K562 treated with DMSO at 1 percent for 12 hours (cell line): Measurements from ENCODE around the gene CES4A. TPM values are rescaled to one million over a fixed set of nuclear protein-coding genes. Genes with fewer than 3 reads are reported as not detected.

Experiments used
- total RNA-seq: library from RNA; unstranded; fragments of 300-600 nt; gene quantifications from 2 replicates; pipeline ENCODE4 v1.2.3, GENCODE V29; 2022; ENCODE audit not compliant: insufficient read depth

The CES4A gene
- not detected in 2 replicates for total RNA-seq

GRCh38 chr16:66988197-66988788 lies at the start of gene CES4A:
Gene CES4A (plus strand): TSS chr16:66988589. CDS start chr16:66988773, 184 bp downstream.

GRCh38 chr16:66961065-66961744 lies 27.2 kb upstream of the CES4A start, which contains the start of gene CES3:
Gene CES3 (plus strand): TSS chr16:66961266. CDS start chr16:66961308, 42 bp downstream.

GRCh38 chr16:67028696-67029253 lies 40.4 kb downstream of the CES4A start, which contains the start of gene CBFB:
Gene CBFB (plus strand): TSS chr16:67029149. CDS start chr16:67029408, 259 bp downstream.

Other genes with a start within 250 kb of the CES4A start
- gene DYNC1LI2, start 237.0 kb upstream of the CES4A start, total RNA-seq: 6.3 and 41.7 TPM in 2 replicates
- not detected in 2 replicates for gene TERB1, start 187.0 kb upstream of the CES4A start, total RNA-seq
- 42.5 and 85.3 TPM in 2 replicates for gene NAE1, start 157.6 kb upstream of the CES4A start, total RNA-seq
- not detected in 2 replicates for gene CA7, start 144.2 kb upstream of the CES4A start, total RNA-seq
- 2.0 and 9.1 TPM in 2 replicates for gene PDP2, start 108.1 kb upstream of the CES4A start, total RNA-seq
- gene CDH16, start 69.7 kb upstream of the CES4A start, total RNA-seq: not detected in 2 replicates
- 3.0 and 4.2 TPM in 2 replicates for gene RRAD, start 63.1 kb upstream of the CES4A start, total RNA-seq
- gene CIAO2B, start 54.2 kb upstream of the CES4A start, total RNA-seq: 232 and 283 TPM in 2 replicates
- gene CES2, start 53.1 kb upstream of the CES4A start, total RNA-seq: 15.4 and 22.8 TPM in 2 replicates
- gene CES3, start 27.3 kb upstream of the CES4A start, total RNA-seq: 1.3 and 1.5 TPM in 2 replicates
- gene CBFB, start 40.6 kb downstream of the CES4A start, total RNA-seq: 25.6 and 43.6 TPM in 2 replicates
- 7.2 and 15.4 TPM in 2 replicates for gene PHAF1, start 121.4 kb downstream of the CES4A start, total RNA-seq
- 4.0 and 7.1 TPM in 2 replicates for gene B3GNT9, start 162.4 kb downstream of the CES4A start, total RNA-seq
- 38.8 and 55.1 TPM in 2 replicates for gene TRADD, start 171.3 kb downstream of the CES4A start, total RNA-seq
- 14.6 and 17.0 TPM in 2 replicates for gene FBXL8, start 171.4 kb downstream of the CES4A start, total RNA-seq
- 7.8 and 20.7 TPM in 2 replicates for gene HSF4, start 176.2 kb downstream of the CES4A start, total RNA-seq
- gene NOL3, start 181.9 kb downstream of the CES4A start, total RNA-seq: 21.1 and 34.0 TPM in 2 replicates
- 16.6 and 20.0 TPM in 2 replicates for gene MATCAP1, start 195.4 kb downstream of the CES4A start, total RNA-seq
- gene EXOC3L1, start 201.5 kb downstream of the CES4A start, total RNA-seq: not detected in 2 replicates
- 63.4 and 106 TPM in 2 replicates for gene E2F4, start 203.6 kb downstream of the CES4A start, total RNA-seq
- gene ELMO3, start 210.5 kb downstream of the CES4A start, total RNA-seq: 2.4 and 3.3 TPM in 2 replicates
- gene TMEM208, start 238.5 kb downstream of the CES4A start, total RNA-seq: 65.0 and 76.2 TPM in 2 replicates